Measurements from ENCODE around the gene GFOD2. TPM values are rescaled to one million over a fixed set of nuclear protein-coding genes. Genes with fewer than 3 reads are reported as not detected.
A peak's percentile ranks its signal among the peaks of the same experiment; 100 is the strongest.

The GFOD2 gene
- total and polyA plus RNA-seq, 2 of the 13 experiments (the other 11 are each of a cell fraction or from before 2014, with no cell fraction given), result 11.1 to 17.2 TPM

DNA sequence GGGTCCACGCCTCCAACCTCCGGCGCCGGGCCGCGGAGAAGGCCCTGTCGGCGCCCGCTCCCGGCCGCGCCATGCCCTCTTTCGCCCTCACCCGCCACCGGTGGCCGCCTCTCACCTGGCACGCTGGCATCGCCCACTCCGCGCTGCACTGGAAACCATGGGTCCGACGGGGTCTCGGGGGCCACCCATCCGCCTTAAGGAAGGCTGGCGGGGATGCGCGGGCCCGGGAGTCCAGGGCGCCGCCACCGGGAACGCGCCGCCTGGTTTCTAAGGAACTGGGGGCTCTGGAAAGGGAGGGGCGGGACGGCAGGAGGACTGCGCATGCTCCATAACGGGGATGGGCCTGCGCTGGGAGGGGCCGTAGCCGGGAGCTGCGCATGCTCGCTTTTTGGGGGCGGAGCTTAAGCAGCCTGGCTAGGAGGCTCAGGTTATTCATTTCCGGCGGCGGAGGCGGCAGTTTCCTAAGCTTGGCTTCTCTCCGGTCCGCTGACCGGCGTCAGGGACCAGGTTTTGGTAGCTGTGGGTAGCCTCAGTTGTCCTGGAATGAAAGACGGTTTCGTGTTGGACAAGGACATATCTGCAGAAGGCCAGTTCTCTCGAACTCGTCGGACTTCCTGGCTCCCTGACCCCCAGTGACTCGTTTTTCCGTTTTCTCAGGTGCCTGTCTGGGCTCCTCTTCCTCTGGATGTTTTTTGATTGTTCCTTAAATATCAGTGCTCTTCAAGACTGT, at the start of gene GFOD2 (continued):
- no peak for TF ChIP-seq SMAD9 (CRISPR knock-in tag; IDR thresholded peaks at IDR 0.05)
- no peak for TF ChIP-seq SP1 (IDR thresholded peaks at IDR 0.05)
- TF ChIP-seq SP1 (CRISPR knock-in tag; IDR thresholded peaks at IDR 0.05), result peak; percentile 82
- TF ChIP-seq EZH2 (conservative IDR thresholded peaks at IDR 0.05; ENCODE audit: low read depth, low read length), result no peak
- TF ChIP-seq, protein P1, sequence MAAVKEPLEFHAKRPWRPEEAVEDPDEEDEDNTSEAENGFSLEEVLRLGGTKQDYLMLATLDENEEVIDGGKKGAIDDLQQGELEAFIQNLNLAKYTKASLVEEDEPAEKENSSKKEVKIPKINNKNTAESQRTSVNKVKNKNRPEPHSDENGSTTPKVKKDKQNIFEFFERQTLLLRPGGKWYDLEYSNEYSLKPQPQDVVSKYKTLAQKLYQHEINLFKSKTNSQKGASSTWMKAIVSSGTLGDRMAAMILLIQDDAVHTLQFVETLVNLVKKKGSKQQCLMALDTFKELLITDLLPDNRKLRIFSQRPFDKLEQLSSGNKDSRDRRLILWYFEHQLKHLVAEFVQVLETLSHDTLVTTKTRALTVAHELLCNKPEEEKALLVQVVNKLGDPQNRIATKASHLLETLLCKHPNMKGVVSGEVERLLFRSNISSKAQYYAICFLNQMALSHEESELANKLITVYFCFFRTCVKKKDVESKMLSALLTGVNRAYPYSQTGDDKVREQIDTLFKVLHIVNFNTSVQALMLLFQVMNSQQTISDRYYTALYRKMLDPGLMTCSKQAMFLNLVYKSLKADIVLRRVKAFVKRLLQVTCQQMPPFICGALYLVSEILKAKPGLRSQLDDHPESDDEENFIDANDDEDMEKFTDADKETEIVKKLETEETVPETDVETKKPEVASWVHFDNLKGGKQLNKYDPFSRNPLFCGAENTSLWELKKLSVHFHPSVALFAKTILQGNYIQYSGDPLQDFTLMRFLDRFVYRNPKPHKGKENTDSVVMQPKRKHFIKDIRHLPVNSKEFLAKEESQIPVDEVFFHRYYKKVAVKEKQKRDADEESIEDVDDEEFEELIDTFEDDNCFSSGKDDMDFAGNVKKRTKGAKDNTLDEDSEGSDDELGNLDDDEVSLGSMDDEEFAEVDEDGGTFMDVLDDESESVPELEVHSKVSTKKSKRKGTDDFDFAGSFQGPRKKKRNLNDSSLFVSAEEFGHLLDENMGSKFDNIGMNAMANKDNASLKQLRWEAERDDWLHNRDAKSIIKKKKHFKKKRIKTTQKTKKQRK (IDR thresholded peaks at IDR 0.05; ENCODE audit: low read length), result no peak
- TF ChIP-seq PAX8 (CRISPR knock-in tag; IDR thresholded peaks at IDR 0.05; ENCODE audit: borderline replicate concordance), result 0 out of 2 replicates have a peak, but pooled peaks have one; percentile 46
- TF ChIP-seq ZNF143 (CRISPR knock-in tag; IDR thresholded peaks at IDR 0.05), result no peak
- peak; percentile 46; the same call in 1 of the 2 replicates for TF ChIP-seq PITX1 (CRISPR knock-in tag; IDR thresholded peaks at IDR 0.05)
- TF ChIP-seq LCORL (IDR thresholded peaks at IDR 0.05), result no peak
- peak; percentile 65 for TF ChIP-seq LCORL (CRISPR knock-in tag; IDR thresholded peaks at IDR 0.05)
- TF ChIP-seq ZBTB8A (CRISPR knock-in tag; IDR thresholded peaks at IDR 0.05; ENCODE audit: borderline replicate concordance, low read depth), result no peak
- peak; percentile 48; the same call in 1 of the 2 replicates for TF ChIP-seq ERF (CRISPR knock-in tag; IDR thresholded peaks at IDR 0.05)
- no peak for TF ChIP-seq RFX1 (IDR thresholded peaks at IDR 0.05)
- peak; percentile 85; the same call in 1 of the 2 replicates for TF ChIP-seq ZNF256 (CRISPR knock-in tag; conservative IDR thresholded peaks at IDR 0.05)
- TF ChIP-seq ZSCAN31 (CRISPR knock-in tag; IDR thresholded peaks at IDR 0.05; ENCODE audit: low read depth), result peak; percentile 56
- TF ChIP-seq DPF2 (CRISPR knock-in tag; IDR thresholded peaks at IDR 0.05; ENCODE audit: borderline replicate concordance, low read depth), result no peak
- TF ChIP-seq ZMYM2 (CRISPR knock-in tag; IDR thresholded peaks at IDR 0.05), result no peak
- TF ChIP-seq, protein P2, sequence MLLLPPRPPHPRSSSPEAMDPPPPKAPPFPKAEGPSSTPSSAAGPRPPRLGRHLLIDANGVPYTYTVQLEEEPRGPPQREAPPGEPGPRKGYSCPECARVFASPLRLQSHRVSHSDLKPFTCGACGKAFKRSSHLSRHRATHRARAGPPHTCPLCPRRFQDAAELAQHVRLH (CRISPR knock-in tag; IDR thresholded peaks at IDR 0.05; ENCODE audit: borderline replicate concordance, low read depth), result no peak
- TF ChIP-seq GATAD2A (CRISPR knock-in tag; IDR thresholded peaks at IDR 0.05), result peak; percentile 13; the same call in 1 of the 2 replicates
- no peak for TF ChIP-seq KDM6A (CRISPR knock-in tag; IDR thresholded peaks at IDR 0.05; ENCODE audit: low read depth)
- TF ChIP-seq ARNTL (CRISPR knock-in tag; IDR thresholded peaks at IDR 0.05), result no peak
- TF ChIP-seq ZNF232 (CRISPR knock-in tag; IDR thresholded peaks at IDR 0.05; ENCODE audit: borderline replicate concordance), result peak; percentile 77; the same call in 1 of the 2 replicates
- TF ChIP-seq KDM5A (IDR thresholded peaks at IDR 0.05; ENCODE audit: borderline replicate concordance, low read length), result peak; percentile 84; the same call in 1 of the 2 replicates
- TF ChIP-seq MTA1 (CRISPR knock-in tag; IDR thresholded peaks at IDR 0.05; ENCODE audit: borderline replicate concordance), result peak; percentile 38; the same call in 1 of the 2 replicates
- TF ChIP-seq ELK4 (CRISPR knock-in tag; IDR thresholded peaks at IDR 0.05; ENCODE audit: borderline replicate concordance), result peak; percentile 76; the same call in 1 of the 2 replicates
